Muscle layer of duodenum (tissue), 2 donors: Measurements from ENCODE around the gene ZBTB20.

Experiments
- H3K27ac ChIP-seq: one replicate; pipeline ENCODE4 v1.7.0; 2013; ENCODE audit warnings: mild to moderate bottlenecking, low read length
- H3K27me3 ChIP-seq: one replicate; pipeline ENCODE4 v1.7.0; 2013; ENCODE audit warnings: low read depth, mild to moderate bottlenecking, control low read depth, low read length
- H3K36me3 ChIP-seq, 2 donors: one replicate each; pipeline ENCODE4 v1.7.0; 2013; ENCODE audit warnings: low read length in 2 of 2, control low read depth in 1 of 2, mild to moderate bottlenecking in 1 of 2; ENCODE audit not compliant: insufficient read depth in 2 of 2, control insufficient read depth in 1 of 2
- H3K4me1 ChIP-seq, 2 donors: one replicate each; pipeline ENCODE4 v1.7.0; 2013; ENCODE audit warnings: low read length in 2 of 2, mild to moderate bottlenecking in 2 of 2, control low read depth in 1 of 2, moderate library complexity in 1 of 2; ENCODE audit not compliant: insufficient read depth in 2 of 2, control insufficient read depth in 1 of 2
- H3K4me3 ChIP-seq, 2 donors: one replicate each; pipeline ENCODE4 v1.7.0; 2013; ENCODE audit warnings: low read length in 2 of 2, low read depth in 1 of 2, mild to moderate bottlenecking in 1 of 2
- H3K9me3 ChIP-seq, 2 donors: one replicate each; pipeline ENCODE4 v1.7.0; 2013; ENCODE audit warnings: low read length in 2 of 2, control low read depth in 1 of 2, mild to moderate bottlenecking in 1 of 2; ENCODE audit not compliant: control insufficient read depth in 1 of 2
- donor health status: healthy.

Gene ZBTB20

DNA sequence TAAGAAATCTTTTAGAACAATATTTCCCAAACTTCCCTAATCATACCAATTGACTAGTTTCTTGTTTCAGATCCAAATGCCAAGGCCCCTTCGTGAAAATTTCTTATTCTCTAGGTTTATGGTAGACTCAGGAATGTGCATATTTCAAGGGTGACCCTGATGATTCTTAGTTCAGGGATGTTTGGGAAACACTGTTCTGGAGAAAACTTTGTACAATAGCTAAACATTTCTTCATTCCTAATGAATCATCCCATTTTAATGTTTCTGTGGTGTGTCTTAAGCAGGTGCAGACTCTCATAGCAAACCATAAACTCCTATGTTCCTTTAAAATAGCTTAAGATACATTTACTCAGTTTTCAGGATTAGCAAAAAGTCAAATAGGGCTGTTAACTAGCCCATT is 538.8 kb downstream of the ZBTB20 start:
- peaks cover 0 to 7% of the 10 kb centered on the region in 2 donors for H3K4me1 ChIP-seq
- H3K4me3 ChIP-seq, result no peak overlapping the region
- no peak overlapping the region for H3K27ac ChIP-seq
- no peaks in the 10 kb centered on the region for H3K36me3 ChIP-seq
- no peaks in the 10 kb centered on the region for H3K27me3 ChIP-seq
- no peaks in the 10 kb centered on the region for H3K9me3 ChIP-seq

DNA sequence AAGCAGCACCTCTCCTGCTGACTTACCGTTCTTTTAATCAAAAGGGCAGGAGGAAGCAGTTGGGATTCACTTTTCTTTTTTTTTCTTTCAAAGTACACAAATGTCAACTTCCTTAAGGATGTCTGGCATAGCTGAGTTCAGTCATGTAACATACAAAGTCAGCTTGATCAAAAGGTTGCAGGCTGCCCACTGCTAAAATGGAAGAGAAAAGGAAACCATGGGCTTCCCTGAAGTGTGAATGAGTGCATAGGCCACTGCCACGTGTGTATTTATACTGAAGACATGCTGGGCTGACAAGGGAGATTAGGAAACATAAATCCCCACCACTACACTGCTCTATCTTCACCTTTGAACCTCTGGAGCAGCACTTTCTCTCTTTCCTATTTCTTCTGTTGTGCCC is 540.8 kb downstream of the ZBTB20 start:
- Histone ChIP-seq H3K4me3 (no peak overlapping the region), H3K36me3 (no peaks in the 10 kb centered on the region), H3K4me1 (peaks cover 0 to 7% of the 10 kb centered on the region in 2 donors), H3K27ac (no peak overlapping the region), H3K9me3 (no peaks in the 10 kb centered on the region), H3K27me3 (no peaks in the 10 kb centered on the region)

DNA sequence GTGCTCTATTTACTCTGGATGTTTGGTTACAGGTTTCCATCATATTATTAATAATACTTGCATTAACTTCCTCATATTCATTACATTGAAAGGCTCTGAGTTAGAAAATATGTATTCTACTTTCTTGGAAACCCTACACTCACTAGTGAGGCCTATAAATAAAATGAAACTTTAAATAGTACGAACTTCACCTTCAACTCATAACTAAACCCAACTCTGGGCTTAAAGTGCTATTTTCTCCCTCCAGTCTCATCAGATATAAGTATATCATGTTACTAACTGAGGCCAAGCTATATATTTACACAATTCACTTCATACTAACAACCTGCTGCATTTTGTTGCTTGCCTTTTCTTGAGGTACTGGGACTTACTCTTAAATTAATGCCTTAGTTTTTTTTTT is 546.5 kb downstream of the ZBTB20 start:
- Histone ChIP-seq H3K27ac (no peak overlapping the region), H3K4me1 (peaks cover 0 to 9% of the 10 kb centered on the region in 2 donors), H3K27me3 (no peaks in the 10 kb centered on the region), H3K36me3 (no peaks in the 10 kb centered on the region), H3K9me3 (no peaks in the 10 kb centered on the region), H3K4me3 (no peak overlapping the region)

DNA sequence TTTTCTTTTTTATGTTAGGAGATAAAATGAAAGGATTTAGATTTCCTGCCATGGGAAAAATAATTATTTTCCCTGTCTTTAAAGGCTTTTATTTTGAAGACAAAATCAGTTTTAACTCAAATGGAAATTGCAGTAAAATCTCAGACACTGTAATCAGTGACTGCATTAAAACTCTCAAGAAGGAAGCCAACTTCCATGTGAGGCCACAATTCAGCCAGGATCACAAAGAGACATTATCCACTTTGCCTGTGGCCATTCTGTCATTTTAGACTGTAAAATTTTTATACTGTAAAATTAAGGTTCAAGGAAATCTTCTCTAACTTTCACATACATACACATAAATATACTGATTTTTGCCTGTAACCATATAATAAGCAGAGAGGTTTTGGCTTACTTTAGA is 549.2 kb downstream of the ZBTB20 start:
- H3K4me1 ChIP-seq, result peaks cover 0 to 13% of the 10 kb centered on the region in 2 donors
- no peaks in the 10 kb centered on the region for H3K36me3 ChIP-seq
- H3K9me3 ChIP-seq, result no peaks in the 10 kb centered on the region
- H3K27me3 ChIP-seq, result no peaks in the 10 kb centered on the region
- no peak overlapping the region for H3K27ac ChIP-seq
- no peak overlapping the region for H3K4me3 ChIP-seq

DNA sequence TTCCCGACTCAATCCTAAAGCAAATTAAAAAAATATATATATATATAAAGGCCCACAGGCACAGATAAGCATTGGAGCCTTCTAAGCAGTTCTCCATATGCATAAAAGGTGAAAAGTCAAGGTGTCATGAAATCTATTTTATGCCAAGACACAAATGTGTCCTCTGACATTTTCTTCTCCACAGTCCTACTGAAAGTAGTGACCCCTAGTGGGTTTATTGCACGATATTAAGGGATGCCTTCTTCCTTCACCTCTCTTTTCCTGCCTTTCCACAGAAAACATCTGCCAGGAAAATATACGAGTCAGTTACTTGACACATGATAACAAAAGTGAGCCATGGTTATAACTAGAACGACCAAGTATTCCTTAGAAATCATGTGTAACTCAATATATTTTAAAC is 550.1 kb downstream of the ZBTB20 start:
- Histone ChIP-seq H3K4me1 (peaks cover 0 to 13% of the 10 kb centered on the region in 2 donors), H3K4me3 (no peak overlapping the region), H3K36me3 (no peaks in the 10 kb centered on the region), H3K9me3 (no peaks in the 10 kb centered on the region), H3K27ac (no peak overlapping the region), H3K27me3 (no peaks in the 10 kb centered on the region)

DNA sequence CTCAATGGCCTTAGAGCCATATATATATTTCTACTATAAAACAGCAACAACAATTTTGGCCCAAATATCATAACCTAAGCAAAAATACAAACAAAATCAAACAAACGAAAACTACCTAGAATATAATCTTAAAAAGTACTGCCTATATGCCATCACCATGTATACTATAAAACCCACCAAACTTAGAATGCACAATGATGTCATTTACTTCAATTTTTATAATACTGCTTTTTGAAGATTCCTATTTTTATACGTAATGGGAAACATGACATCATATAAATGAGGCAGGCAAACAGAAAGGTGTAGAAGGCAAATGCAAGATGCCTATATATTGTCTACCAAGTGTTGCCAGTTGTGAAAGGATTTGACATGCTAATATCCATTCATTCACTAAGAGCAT is 550.9 kb downstream of the ZBTB20 start:
- peaks cover 0 to 13% of the 10 kb centered on the region in 2 donors for H3K4me1 ChIP-seq
- H3K27me3 ChIP-seq, result no peaks in the 10 kb centered on the region
- H3K36me3 ChIP-seq, result no peaks in the 10 kb centered on the region
- H3K9me3 ChIP-seq, result no peaks in the 10 kb centered on the region
- no peak overlapping the region for H3K27ac ChIP-seq
- H3K4me3 ChIP-seq, result no peak overlapping the region

DNA sequence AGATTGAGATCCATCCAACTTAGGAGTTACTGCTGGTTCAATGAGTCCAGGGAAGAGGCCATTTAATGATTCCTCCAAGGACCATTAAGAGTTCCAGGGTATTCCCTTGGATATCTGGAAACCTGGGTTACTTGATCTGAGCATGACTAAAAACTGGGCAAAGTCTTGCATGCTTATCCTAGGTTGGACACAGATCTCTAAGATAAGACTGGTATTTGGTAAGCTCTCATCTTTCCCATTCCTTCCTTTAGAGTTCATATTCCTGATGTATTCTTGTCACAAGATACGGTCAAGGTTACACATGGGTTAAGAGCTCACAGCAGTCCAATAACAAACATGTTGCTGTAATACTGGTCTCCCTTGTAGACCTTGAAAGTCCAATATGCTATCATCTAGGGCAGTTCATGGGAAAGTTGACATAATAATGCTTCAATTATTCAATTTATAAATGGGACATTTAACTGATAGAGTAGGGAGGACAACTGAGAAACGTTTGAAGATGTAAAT is 551.5 kb downstream of the ZBTB20 start:
- no peak overlapping the region for H3K27ac ChIP-seq
- H3K9me3 ChIP-seq, result no peaks in the 10 kb centered on the region
- H3K27me3 ChIP-seq, result no peaks in the 10 kb centered on the region

DNA sequence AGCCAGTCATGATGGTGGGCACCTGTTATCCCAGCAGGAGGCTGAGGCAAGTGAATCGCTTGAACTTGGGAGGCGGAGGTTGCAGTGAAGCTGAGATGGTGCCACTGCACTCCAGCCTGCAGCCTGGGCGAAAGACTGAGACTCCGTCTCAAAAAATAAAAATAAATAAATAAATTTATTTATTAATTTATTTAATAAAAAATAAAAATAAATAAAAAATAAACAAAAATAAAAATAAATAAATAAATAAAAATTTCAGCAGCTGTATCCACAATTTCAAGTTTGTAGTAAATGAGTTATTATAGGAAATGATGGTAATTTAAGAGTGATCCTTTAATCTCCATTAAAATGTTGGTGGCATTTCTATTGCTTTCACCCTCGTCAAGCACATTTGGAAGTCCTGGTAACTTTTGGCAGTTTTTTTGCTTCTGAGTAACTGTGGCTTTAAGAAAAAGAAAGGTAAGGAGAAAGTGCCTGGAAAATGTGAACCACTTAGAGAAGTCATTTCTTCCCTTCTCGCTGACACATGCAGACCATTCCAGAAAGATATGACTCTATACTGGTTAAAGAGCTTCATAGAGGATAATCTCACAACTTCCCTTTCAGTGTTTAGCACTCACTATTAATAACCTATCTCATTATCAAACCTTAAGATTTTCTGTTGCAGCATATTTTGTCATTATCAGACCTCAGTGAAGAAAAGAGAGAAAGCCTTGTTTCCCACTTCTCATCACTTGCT is 556.6 kb downstream of the ZBTB20 start:
- H3K36me3 ChIP-seq, result no peaks in the 10 kb centered on the region
- H3K4me3 ChIP-seq, result no peak overlapping the region
- no peaks in the 10 kb centered on the region for H3K27me3 ChIP-seq
- H3K9me3 ChIP-seq, result no peaks in the 10 kb centered on the region
- no peak overlapping the region for H3K27ac ChIP-seq
- peaks cover 0 to 8% of the 10 kb centered on the region in 2 donors for H3K4me1 ChIP-seq

More for the DNA sequence above, 551.5 kb downstream of the ZBTB20 start:
- Histone ChIP-seq H3K4me1 (peaks cover 0 to 9% of the 10 kb centered on the region in 2 donors), H3K36me3 (no peaks in the 10 kb centered on the region), H3K4me3 (no peak overlapping the region)

DNA sequence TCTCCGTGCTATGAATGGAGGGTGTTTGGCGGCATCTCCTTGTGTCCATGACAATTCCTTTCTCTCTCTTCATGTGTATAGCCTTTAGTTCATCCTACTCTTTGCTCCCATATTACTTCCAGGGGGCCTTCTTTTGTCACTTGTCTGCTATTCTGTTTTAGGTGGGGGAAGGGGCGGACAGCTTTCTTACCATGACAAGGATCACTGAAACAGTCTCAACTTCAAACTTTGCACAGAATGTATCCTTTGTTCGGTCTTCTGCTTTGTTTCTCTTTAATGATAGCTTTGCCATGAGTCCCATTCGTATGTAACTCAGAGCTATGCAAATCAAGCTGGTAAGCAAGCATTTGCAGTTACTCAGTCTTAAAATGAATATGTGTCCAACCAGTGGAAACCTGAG is 559.1 kb downstream of the ZBTB20 start:
- H3K4me3 ChIP-seq, result no peak overlapping the region
- H3K27me3 ChIP-seq, result no peaks in the 10 kb centered on the region
- H3K4me1 ChIP-seq, result peaks cover 0 to 5% of the 10 kb centered on the region in 2 donors
- H3K27ac ChIP-seq, result no peak overlapping the region
- H3K9me3 ChIP-seq, result no peaks in the 10 kb centered on the region
- no peaks in the 10 kb centered on the region for H3K36me3 ChIP-seq

DNA sequence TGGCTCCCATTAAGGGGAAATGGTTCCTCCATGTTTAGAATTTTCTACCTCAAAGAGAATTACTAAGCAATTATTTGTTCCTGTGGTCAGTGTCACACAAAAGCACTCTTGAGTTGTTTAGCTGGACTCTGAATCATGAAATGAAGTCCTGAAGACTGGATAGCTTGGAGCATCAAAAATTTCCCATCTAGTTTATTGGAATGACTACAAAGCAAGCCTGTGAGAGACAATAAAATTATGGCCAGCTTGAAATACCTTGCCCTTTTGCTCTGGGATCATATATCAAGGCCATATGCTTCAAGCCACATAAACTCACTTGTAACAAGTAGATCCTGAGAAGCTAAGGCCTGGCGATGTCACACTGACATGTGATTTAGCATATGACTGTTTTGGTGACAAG is 561.0 kb downstream of the ZBTB20 start:
- no peak overlapping the region for H3K27ac ChIP-seq
- no peaks in the 10 kb centered on the region for H3K27me3 ChIP-seq
- H3K36me3 ChIP-seq, result no peaks in the 10 kb centered on the region
- peaks cover 0 to 5% of the 10 kb centered on the region in 2 donors for H3K4me1 ChIP-seq
- no peaks in the 10 kb centered on the region for H3K9me3 ChIP-seq
- H3K4me3 ChIP-seq, result no peak overlapping the region

DNA sequence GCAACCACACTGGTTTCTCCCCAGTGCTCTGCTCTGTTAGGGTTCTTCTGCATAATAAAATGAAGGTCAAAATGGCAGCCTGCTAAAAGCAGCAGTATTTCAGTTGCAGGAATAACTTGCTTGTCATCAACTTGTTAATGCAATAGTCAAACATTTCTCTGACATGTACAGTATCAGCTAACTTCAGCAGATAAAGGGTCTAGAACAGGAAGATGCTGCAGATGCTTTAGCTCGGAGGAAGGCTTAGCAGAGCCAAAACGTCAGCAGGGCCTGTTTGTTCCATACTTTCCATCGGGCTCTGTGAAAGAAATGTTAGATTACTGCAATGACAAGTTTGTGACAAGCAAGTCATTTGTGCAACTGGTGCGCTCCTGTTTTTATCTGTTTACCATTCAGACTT is 561.4 kb downstream of the ZBTB20 start:
- H3K4me3 ChIP-seq, result no peak overlapping the region
- no peaks in the 10 kb centered on the region for H3K27me3 ChIP-seq
- H3K27ac ChIP-seq, result no peak overlapping the region
- no peaks in the 10 kb centered on the region for H3K36me3 ChIP-seq
- peaks cover 0 to 5% of the 10 kb centered on the region in 2 donors for H3K4me1 ChIP-seq
- H3K9me3 ChIP-seq, result no peaks in the 10 kb centered on the region
